Measurements from ENCODE around the gene ATP11A.

- no peak for TF ChIP-seq POLR2AphosphoS5 (IDR thresholded peaks at IDR 0.05; ENCODE audit: borderline replicate concordance, low read depth, low read length)
- TF ChIP-seq EZH2 (IDR thresholded peaks at IDR 0.05): no peak
These were observed 138.4 kb downstream of the ATP11A start for GRCh38 chr13:112828082-112828699.
